ENCODE results near the gene VPREB3. TPM values are rescaled to one million over a fixed set of nuclear protein-coding genes. Genes with fewer than 3 reads are reported as not detected.

VPREB3 gene
- total RNA-seq, 4 donors from 2014 or later: not detected

DNA sequence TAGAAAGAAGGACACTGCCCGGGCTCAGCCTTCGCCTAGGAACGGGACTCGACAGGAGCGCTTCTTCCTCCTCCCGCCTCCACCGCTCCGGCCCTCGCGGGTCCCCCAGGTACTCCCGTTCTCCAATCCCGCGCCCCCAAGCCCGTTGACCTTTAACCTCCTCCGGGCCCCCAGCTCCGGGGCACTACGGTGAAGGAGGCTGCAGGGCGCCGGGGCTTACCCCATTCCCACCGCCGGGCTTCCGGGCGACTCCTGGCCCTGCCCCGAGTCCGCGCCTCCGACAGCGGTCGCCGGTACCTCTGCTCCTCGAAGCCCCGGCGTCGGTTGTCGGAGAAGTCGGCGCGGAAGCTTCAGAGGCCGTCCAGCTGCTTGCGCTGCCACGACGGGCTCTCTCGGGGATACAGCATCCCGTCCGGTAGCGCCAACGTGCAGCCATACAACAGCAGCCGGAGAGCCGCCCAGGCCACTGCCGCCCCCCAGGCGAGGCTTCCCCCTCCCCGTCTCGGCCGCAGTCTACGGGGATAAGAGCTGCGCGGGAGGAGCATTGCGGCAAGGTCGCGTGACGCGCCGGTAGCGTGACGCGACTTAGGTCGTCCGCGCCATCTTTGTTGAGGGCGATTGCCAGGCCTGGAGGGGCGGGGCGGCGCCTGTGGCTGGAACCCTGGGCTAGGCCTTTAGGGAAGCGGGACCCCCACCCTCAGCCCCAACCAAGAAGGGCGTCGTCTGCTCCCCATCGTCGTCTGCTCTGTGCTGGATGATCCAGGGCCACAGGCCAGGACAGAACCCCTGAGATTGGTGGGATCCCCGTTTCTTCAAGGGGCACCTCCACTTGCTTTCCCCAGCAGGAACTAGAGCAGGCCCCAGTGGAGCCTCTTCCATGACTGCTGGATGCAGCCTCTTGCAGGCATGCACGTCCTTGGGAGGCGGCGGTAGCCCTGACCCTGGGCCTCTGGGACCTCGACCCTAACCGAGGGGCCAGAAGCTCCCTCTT lies 37.1 kb downstream of the VPREB3 start:
- H3K9me3 ChIP-seq: no peaks in the 10 kb centered on the region
- peaks cover 8 to 12% of the 10 kb centered on the region in 2 donors for H3K4me1 ChIP-seq
- peak overlapping the region; percentile 22 to 88 (median 67) for H3K4me3 ChIP-seq (replicated peaks in 1 of 3)
- H3K27ac ChIP-seq: peak overlapping the region; percentile 13 to 70 (median 44)
- H3K36me3 ChIP-seq: peaks cover 0 to 12% of the 10 kb centered on the region in 2 donors
- intact Hi-C loops (cut with DNase I): no loop called here
- WGBS, 2 donors: 15 to 22% methylated on average over 16 to 21 of the region's 84 CpGs
- TF ChIP-seq, protein P1, sequence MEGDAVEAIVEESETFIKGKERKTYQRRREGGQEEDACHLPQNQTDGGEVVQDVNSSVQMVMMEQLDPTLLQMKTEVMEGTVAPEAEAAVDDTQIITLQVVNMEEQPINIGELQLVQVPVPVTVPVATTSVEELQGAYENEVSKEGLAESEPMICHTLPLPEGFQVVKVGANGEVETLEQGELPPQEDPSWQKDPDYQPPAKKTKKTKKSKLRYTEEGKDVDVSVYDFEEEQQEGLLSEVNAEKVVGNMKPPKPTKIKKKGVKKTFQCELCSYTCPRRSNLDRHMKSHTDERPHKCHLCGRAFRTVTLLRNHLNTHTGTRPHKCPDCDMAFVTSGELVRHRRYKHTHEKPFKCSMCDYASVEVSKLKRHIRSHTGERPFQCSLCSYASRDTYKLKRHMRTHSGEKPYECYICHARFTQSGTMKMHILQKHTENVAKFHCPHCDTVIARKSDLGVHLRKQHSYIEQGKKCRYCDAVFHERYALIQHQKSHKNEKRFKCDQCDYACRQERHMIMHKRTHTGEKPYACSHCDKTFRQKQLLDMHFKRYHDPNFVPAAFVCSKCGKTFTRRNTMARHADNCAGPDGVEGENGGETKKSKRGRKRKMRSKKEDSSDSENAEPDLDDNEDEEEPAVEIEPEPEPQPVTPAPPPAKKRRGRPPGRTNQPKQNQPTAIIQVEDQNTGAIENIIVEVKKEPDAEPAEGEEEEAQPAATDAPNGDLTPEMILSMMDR (IDR thresholded peaks at IDR 0.05): no peak
- peak in 1 of 2 donors; percentile 90 for TF ChIP-seq POLR2A (IDR thresholded peaks at IDR 0.05)
- H3K27me3 ChIP-seq: no peaks in the 10 kb centered on the region
- peak; percentile 82 for DNase-seq

DNA sequence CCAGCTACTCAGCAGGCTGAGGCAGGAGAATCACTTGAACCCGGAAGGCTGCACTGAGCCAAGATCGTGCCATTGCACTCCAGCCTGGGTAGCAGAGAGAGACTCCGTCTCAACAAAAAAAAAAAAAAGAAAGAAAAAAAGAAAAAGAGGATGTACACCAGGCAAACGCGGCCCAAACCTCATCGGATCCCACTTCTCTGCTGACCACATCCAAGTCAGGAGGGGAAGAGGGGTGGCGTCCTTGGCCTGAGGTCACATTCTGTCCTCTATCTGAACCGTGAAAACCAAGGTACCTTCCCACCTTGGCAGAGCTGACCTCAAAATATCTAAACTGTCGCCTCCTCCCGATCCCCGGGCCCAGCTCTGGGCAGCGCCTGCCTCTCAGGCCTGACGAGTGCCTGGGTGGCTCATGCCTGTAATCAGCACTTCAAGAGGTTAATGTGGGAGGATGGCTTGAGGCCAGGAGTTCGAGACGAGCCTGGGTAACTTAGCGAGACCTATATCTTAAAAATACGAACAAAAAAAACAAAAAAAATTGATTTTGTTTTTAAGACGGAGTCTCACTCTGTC lies 38.3 kb downstream of the VPREB3 start:
- Histone ChIP-seq H3K4me1 (peaks cover 8 to 12% of the 10 kb centered on the region in 2 donors), H3K27ac (no peak overlapping the region), H3K9me3 (no peaks in the 10 kb centered on the region), H3K36me3 (peaks cover 0 to 16% of the 10 kb centered on the region in 2 donors), H3K27me3 (no peaks in the 10 kb centered on the region), H3K4me3 (replicated peaks in 1 of 3) (peak overlapping the region in 1 of 3 donors; percentile 67)
- 77 to 78% methylated on average over 18 of the region's 18 CpGs for WGBS, 2 donors
- TF ChIP-seq, protein P1 (IDR thresholded peaks at IDR 0.05): no peak
- no peak for TF ChIP-seq POLR2A (IDR thresholded peaks at IDR 0.05)
- DNase-seq: peak; percentile 48 to 56
- intact Hi-C loops (cut with DNase I): no loop called here

DNA sequence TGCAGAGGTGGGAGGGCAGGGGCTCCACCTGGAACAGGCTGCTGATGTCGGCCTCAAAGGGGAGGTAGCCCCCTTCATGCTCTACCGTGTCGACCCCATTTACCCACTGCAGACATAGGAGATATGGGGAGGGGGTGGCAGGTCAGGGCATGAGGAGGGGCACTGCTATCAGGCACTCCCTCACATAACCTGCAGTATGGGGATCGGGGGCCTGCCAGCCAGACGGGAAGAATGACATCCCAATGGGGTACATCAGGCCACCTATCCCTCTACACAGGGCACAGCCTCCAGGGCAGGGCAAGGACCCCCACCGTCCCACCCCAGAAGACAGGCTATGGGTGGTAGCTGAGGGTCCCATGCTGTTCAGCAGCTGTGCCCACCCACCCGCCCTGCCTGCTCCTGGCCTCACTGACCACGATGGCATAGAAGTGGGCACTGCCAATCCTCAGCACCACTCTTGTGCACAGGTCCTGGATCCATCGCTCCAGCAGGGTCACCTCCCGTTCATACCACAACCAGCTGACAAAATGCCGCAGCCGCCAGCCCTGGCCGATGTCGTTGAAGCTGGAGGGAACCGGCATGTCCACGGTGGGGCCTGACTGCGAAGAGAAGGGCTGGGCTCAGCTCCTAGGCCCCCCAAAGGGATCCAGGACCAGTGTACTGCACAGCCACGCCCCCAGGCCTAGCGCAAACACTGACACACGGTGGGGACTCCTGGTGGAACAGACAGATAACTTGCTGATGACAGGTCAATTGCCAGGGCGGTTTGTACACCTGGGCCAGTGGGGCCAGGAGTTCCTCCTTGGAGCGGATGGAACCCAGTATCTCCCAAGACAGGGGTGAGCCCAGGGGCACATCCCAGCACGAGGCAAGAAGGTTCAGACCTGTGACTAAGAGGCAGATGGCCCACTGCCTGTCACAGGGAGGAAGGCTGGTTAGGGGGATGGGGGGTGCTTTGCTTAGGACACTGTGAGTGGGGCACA lies 39.3 kb downstream of the VPREB3 start:
- WGBS, 2 donors: 86 to 94% methylated on average over 12 to 14 of the region's 23 CpGs
- Histone ChIP-seq H3K9me3 (no peaks in the 10 kb centered on the region), H3K27me3 (no peaks in the 10 kb centered on the region), H3K4me1 (peaks cover 8 to 12% of the 10 kb centered on the region in 2 donors), H3K27ac (no peak overlapping the region), H3K36me3 (peaks cover 0 to 18% of the 10 kb centered on the region in 2 donors), H3K4me3 (replicated peaks in 1 of 3) (no peak overlapping the region)
- DNase-seq: no peak
- intact Hi-C loops (cut with DNase I): no loop called here
- no peak for TF ChIP-seq POLR2A (IDR thresholded peaks at IDR 0.05)
- TF ChIP-seq, protein P1 (IDR thresholded peaks at IDR 0.05): no peak

DNA sequence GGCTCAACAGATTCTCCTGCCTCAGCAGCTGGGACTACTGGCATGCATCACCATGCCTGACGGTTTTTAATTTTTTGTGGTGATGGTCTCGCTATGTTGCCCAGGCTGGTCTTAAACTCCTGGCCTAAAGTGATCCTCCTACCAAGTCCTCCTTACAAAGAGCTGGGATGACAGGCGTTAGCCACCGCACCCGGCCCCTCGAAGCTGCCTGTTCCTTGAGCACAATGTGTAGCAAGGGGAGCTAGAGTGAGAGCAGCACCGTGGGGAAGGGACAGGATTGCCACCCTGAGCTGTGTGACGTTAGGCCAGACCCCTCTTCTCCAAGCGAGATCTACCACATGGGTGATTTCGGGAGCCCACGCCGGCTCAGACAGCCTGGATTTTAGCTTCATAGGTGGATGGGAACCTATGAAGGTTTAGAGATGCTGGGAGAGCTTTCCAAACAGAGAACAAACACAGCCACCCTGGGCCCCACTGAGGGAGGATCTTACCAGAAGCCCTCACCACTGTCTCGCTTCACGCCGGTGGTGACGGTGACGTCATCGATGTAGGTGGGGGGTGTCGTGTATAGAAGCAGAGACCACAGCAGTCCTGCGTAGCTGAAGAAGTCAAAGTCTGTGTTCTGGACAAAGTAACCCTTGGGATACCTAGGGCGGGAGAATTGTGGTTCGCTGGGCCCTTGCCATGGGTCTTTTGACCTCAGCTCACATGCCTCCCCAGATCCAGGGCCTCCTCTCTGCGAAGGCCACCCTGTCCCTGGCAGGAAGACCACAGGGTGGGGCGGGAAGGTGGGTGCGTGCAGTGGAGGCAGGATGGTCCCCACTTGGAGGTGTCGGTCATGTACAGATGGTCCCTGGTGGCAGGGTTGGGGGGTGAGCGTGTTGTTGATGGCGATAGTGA lies 40.3 kb downstream of the VPREB3 start:
- WGBS, 2 donors: 91 to 93% methylated on average over 26 to 28 of the region's 28 CpGs
- Histone ChIP-seq H3K4me3 (replicated peaks in 1 of 3) (no peak overlapping the region), H3K9me3 (no peaks in the 10 kb centered on the region), H3K27ac (no peak overlapping the region), H3K4me1 (peaks cover 8 to 12% of the 10 kb centered on the region in 2 donors), H3K27me3 (no peaks in the 10 kb centered on the region), H3K36me3 (peaks cover 8 to 24% of the 10 kb centered on the region in 2 donors)
- TF ChIP-seq, protein P1 (IDR thresholded peaks at IDR 0.05): no peak
- intact Hi-C loops (cut with DNase I): no loop called here
- DNase-seq: no peak
